ENCODE data around the gene IMPA2.

IMPA2 gene

DNA sequence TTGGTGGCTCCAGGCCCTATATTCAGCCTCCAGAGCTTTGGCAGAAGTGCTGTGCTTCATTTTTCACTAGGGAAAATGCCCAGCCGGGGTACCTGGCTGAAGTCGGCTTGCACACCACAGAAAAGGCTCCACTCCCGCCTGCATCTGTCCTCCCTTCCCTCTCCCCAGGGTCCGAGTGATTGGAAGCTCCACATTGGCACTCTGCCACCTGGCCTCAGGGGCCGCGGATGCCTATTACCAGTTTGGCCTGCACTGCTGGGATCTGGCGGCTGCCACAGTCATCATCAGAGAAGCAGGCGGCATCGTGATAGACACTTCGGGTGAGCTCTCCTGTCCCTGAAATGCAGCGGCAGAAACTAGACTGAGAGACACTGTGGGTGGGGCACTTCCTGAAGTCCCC is 47.4 kb downstream of the IMPA2 start:
- in situ Hi-C loops (cut with MboI; ENCODE audit: low sequenced_read_pairs, unreplicated experiment), result no loop called here
- DNase-seq (ENCODE audit: low spot score), result no peak
- TF ChIP-seq, protein P1, sequence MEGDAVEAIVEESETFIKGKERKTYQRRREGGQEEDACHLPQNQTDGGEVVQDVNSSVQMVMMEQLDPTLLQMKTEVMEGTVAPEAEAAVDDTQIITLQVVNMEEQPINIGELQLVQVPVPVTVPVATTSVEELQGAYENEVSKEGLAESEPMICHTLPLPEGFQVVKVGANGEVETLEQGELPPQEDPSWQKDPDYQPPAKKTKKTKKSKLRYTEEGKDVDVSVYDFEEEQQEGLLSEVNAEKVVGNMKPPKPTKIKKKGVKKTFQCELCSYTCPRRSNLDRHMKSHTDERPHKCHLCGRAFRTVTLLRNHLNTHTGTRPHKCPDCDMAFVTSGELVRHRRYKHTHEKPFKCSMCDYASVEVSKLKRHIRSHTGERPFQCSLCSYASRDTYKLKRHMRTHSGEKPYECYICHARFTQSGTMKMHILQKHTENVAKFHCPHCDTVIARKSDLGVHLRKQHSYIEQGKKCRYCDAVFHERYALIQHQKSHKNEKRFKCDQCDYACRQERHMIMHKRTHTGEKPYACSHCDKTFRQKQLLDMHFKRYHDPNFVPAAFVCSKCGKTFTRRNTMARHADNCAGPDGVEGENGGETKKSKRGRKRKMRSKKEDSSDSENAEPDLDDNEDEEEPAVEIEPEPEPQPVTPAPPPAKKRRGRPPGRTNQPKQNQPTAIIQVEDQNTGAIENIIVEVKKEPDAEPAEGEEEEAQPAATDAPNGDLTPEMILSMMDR (IDR thresholded peaks at IDR 0.05; ENCODE audit: borderline replicate concordance, control extremely low read depth, extremely low read depth, insufficient read depth, missing control alignments), result no peak

DNA sequence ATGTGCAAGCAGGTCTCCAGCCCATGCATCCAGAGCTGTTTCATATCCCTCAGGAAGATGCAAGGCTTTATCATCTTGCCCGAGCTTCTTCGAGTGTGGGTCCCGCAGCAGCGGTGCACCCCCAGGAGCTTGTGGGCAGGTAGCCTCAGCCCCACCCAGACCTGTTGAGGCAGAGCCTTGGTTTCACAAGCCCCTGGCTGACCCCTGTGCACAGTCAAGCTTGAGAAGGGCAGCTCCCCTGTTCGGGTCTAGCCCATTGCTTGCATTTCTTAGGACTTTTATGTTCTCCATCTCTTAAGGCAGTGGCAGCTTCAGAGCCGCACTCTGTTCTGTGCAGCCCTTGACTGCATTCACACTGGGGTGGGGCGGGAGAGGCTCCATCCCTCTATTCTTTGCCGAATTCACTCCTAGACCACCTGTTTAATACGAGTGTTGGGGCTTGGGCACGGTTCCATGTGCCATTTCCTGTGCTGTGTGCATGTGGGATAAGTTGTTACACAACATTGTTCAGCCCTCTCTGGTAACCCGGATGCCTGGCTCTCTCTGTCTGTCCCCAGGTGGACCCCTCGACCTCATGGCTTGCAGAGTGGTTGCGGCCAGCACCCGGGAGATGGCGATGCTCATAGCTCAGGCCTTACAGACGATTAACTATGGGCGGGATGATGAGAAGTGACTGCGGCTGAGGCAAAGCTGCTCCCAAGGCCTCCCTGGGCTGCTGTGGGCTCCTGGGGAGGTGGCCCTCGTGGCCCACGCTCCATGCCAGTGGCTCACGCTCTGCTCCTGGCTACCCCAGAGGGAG is 48.7 kb downstream of the IMPA2 start:
- no peak for DNase-seq (ENCODE audit: low spot score)
- TF ChIP-seq, protein P1 (IDR thresholded peaks at IDR 0.05; ENCODE audit: borderline replicate concordance, control extremely low read depth, extremely low read depth, insufficient read depth, missing control alignments), result no peak
- in situ Hi-C loops (cut with MboI; ENCODE audit: low sequenced_read_pairs, unreplicated experiment), result loop anchor here (10.0 kb wide), 1 partner anchor 95 kb away; no protein-coding TSS in a partner anchor

DNA sequence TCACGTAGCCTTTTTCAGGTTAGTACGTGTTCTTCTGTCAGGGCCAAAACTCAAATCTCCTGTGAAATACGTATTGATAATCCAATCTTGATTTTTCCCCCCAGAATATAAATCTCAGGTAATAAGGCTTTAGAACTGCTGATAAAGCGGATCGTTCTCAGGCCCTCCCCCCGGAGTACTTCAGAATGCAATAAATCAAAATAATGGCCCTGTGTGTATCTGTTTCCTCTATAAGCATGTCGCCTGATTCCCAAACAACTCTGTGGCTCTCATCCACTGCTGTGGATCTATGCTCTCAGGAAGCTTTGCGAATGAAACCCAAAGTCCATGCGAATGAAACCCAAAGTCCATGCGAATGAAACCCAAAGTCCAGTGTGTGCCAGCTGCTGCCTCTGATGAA is 49.4 kb downstream of the IMPA2 start:
- in situ Hi-C loops (cut with MboI; ENCODE audit: low sequenced_read_pairs, unreplicated experiment), result loop anchor here (10.0 kb wide), 1 partner anchor 96 kb away; no protein-coding TSS in a partner anchor
- TF ChIP-seq, protein P1 (IDR thresholded peaks at IDR 0.05; ENCODE audit: borderline replicate concordance, control extremely low read depth, extremely low read depth, insufficient read depth, missing control alignments), result no peak
- DNase-seq (ENCODE audit: low spot score), result no peak

DNA sequence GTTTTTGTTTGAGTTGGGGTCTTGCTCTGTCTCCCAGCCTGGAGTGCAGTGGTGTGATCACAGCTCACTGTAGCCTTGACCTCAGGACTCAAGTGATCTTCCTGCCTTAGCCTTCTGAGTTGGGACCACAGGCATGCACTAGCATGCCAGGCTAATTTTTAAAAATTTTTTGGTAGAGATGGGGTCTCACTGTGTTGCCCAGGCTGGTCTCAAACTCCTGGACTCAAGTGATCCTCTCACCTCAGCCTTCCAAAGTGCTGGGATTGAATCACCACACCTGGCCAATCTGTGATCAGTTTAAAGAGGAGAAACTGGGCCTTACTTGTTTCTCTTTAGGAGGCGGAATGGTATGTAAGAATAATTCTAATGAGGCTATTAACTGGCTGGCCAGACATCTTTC is 49.9 kb downstream of the IMPA2 start:
- in situ Hi-C loops (cut with MboI; ENCODE audit: low sequenced_read_pairs, unreplicated experiment), result loop anchor here (10.0 kb wide), 1 partner anchor 96 kb away; no protein-coding TSS in a partner anchor
- TF ChIP-seq, protein P1 (IDR thresholded peaks at IDR 0.05; ENCODE audit: borderline replicate concordance, control extremely low read depth, extremely low read depth, insufficient read depth, missing control alignments), result no peak

DNA sequence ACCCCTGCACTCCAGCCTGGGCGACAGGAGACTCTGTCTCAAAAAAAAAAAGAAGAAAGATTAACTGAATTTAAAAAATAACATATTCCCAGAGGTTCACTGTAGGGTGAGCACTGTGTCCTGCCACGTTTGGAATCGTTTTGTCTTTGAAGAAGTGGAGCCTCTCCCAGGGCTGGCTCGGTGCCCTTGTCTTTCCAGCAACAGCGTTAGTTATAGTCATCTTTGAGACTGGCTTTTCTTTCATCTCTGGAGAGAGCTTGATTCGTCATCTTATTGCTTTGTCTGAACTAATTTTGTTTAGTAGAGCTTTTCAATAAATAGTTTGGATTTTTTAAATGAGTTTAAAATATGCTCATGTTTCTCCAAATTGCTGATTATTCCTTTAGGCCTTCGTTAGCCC is 50.5 kb downstream of the IMPA2 start:
- in situ Hi-C loops (cut with MboI; ENCODE audit: low sequenced_read_pairs, unreplicated experiment), result loop anchor here (10.0 kb wide), 1 partner anchor 97 kb away; no protein-coding TSS in a partner anchor
- no peak for DNase-seq (ENCODE audit: low spot score)
- TF ChIP-seq, protein P1 (IDR thresholded peaks at IDR 0.05; ENCODE audit: borderline replicate concordance, control extremely low read depth, extremely low read depth, insufficient read depth, missing control alignments), result no peak

More for the DNA sequence above, 49.9 kb downstream of the IMPA2 start:
- DNase-seq (ENCODE audit: low spot score), result no peak

DNA sequence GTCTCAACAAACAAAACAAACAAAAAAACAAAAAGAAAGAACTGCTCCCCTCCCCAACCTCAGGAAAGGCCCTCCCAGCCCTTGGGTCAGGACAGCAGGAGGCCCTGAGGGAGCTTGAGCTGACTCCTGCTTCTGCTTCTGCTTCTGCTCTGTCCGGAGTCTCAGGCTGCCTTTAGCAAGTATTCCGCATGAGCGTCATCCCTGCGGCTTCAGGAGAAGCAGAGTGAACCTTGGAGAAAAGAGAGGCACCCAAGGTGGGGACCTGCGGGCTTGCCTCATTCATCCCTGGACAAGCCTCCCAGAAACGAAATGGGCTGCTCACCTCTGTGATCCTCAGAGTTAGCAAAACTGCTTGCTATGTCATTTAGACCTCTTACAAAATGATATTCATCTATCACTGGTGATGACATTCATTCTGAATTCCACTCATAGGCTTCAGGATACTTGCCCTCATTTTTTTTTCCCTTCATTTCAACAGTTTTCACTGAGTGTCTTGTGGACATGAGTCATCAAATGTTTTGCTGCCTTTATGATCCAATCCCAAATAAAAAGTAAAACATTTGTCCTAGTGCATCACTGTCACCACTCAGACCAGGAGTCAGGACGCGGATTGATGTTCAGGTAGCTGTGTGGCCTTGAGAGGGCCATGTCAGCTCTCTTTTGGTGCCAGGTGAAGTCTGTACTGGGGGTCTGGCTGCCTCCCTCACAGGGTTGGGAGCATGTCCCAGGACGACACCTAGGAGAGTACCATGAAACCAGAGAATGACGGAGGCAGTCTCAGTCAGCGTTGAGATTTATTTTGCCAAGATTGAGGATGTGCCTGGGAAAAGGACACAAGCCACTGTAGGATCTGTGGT is 51.7 kb downstream of the IMPA2 start:
- DNase-seq (ENCODE audit: low spot score), result no peak
- in situ Hi-C loops (cut with MboI; ENCODE audit: low sequenced_read_pairs, unreplicated experiment), result loop anchor here (10.0 kb wide), 1 partner anchor 98 kb away; no protein-coding TSS in a partner anchor
- TF ChIP-seq, protein P1 (IDR thresholded peaks at IDR 0.05; ENCODE audit: borderline replicate concordance, control extremely low read depth, extremely low read depth, insufficient read depth, missing control alignments), result no peak

Measured in GM13976 (cell line).